ENCODE measurements around the gene RSPO3.

The RSPO3 gene

DNA sequence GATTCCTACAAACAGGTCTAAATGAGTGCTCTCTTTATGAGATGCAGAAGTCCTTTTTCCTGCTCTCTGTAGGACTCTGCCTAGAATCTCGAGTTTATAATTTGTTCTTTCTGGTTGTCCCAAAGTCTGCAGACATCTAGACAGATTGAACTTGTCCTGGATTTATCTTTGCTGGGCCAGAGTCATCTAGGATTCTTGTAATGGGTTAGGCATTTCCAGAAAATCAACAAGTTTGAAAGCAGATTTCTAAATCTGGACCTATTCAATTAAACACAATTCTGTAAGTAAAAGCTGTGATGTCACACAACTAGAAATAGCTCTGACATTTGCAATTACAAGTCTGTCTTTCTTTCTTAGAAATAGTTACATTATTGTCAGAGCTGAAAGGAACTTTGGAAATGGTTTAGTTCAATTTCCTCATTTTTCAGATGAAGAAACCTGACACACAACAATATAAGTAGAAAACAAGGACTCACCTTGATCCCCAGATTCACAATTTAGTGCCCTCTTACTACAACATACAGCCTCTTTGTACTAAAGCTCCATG is 4.2 kb upstream of the RSPO3 start:
- peak; percentile 19 to 33 for DNase-seq

DNA sequence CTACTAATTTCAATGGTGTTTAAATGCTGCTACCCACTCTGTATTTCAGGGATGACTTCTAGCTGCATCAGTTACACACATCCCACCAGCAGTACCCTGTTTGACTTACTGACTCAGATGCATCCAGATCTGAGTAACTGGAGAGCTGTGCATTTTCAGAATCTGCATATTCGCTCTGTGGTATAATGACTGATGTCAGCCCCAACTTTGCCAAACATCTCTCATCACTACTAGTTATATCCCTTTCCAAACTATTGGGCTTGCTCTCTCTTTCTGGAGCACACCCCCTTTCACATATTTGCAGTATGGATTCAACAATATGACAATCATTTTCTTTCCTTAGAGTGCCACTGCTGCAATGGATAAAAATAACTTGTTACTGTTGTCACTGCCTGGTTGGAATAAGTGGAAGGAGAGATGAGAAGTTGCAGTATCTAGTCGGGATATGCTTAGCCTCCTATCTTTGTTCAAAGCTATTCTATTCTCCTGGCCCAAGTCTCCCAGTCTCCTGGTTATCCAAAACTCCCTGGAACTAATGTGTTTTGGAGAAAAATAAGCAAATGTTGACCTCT is 3.3 kb upstream of the RSPO3 start:
- DNase-seq = no peak

DNA sequence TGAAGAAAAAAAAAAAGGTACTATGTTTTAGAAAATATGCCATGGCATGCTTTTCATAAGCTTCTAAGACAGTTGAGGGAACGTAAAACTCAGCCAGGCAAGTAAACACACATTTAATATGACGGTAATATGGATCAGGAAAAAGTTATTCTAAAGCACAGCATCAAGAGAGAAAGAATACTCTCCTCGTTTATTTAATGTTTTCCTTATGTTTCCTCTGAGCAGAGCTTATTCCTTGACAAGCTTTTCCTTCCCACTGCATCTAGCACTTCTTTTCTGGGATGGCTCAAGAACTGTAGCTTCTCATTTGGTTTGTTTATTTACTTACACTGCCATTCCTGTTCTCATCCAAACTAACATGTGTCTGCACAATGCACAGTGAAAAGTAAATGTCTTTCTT is 2.7 kb upstream of the RSPO3 start:
- no peak for DNase-seq

DNA sequence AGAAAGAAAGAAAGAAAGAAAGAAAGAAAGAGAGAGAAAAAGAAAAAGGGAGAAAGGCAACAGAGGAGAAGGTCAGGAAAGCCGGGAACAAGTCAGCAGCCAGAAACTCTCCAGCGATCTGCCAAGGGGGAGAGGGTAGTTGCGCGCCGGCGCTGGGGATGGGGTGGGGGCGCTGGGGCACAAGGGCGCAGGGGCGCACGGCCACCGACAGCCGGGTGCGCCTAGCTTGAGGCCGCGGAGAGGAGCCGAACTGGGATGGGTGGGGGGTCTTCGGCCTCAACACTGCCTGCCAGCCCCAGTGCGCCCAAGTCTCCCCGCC is 533 bp upstream of the RSPO3 start:
- no peak for DNase-seq

DNA sequence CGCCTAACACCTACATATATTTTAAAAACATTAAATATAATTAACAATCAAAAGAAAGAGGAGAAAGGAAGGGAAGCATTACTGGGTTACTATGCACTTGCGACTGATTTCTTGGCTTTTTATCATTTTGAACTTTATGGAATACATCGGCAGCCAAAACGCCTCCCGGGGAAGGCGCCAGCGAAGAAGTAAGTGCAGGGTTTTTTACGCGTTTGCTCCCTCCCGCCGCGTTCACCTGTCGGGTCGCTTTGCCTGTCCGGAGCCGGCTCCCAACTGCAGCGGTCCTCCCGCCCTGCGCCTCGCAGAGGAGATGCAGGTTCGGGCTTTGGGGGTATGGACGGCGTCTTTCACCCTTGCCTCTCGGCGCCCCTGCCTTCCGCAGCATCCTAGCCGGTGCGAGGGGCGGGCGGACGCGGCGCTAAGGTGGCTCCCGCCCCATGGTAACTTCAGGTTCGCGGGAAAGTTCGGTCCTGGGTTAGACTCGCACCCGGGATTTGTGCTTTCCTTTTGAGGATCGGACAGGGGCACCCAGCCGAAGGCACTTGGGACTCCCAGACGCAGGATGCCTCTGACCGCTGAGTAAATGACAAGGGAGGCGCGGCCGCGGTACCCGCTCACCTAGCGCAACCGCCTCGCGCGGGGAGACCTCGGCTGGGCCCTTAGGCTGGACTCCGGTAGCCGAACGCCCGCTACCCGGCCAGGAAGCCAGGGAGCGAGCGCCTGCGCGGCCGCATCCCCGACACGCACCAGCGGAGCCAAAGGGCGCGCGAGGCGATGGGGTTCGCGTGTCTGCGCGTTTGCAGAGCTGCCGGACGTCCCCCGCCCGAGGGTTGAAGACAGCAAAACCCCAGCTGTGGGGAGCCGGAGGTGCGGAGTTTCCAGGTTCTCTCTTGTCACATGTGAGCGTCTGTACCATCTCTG is 891 bp downstream of the RSPO3 start:
- no peak for DNase-seq

DNA sequence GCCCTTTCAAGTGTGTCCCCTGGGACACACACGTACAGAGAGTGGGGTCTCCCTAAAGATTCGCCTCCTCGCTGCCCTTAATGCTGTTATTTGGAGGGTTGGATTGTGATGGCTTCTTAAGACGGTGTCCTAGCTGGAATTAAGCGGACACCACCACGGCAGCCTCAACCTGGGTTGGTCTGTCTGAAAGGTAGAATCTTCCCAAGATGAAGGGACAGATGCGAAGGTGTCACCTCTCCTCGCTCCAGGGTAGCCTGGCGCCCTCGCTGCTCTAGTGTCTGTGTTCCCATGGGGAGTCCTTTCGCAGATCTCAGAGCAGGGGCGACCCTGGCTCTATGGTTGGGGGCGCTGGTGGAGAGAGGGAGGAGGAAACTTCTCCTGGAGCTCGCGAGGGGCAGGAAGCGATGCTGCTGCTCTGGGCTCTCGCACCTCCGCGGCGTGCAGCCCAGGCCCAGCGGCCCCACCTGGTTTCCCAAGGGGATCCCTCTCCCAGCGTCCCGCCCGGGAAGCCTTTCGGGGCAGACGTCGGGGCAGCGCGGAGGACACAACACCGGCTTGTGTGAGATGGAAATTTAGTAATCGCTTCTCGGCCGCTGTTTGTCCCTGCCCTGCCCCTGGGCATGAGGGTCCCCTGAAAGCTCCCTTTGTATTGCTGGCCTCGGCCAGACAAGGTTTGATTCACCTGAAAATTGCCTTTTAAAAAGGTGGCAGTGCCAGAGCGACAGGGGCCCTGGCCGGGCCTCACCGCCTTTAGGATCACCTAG is 1.7 kb downstream of the RSPO3 start:
- DNase-seq = no peak

DNA sequence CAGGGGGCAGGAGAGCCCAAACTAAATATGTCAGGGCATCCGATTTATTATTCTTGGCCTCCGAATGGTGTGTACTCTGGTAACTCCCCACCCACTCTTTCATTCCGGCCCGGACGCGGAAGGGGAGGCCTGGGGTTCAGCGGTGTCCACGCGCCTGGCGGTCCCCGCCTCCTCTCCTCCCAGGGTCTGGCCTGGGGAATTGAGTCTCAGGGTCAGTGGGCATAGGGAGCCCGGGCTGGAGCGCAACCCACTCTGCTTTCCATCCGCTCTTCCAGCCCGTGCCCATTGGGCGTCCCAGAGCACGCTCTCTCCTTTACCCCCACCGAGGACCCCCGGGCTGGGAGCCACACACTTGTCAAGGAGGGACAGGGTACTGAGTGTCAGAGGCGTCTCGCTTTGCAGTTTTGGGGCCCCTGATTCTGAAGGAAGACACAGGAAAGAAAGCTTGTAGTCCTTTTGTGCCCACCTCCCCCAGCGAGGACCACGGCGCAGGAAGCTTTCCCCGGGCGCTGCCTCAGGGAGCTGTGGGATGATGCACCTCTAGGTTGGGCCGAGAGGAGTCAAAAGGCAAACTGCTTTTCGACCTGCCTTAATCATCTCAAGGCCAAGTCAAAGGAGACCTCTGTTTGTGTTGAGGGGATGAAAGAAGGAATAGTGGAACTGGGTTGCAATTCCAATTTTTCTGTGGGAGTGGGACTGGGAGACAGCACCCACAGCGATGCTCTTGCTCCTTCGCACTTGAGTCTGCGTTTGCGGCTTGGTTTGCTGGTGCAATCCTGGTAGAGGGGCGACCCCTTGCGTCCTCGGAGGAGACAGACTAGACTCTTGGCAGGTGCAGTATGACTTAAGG is 2.5 kb downstream of the RSPO3 start:
- peak; percentile 60 to 72 for DNase-seq

DNA sequence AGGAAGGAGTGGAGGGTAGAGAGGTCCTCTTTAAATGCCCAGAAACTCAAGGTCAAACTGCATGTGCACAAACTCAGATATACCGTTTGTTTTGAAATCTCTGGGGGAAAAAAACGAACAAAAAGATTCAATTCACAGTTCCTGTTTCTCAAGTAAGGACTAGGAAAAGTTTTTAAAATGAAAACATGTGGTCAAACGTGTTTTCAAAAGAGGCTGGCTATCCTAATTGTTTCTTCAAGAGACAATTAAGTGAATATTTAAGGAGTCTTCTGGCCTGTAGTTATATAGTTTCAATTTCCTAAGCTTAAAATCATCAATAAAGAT is 3.1 kb downstream of the RSPO3 start:
- no peak for DNase-seq

DNA sequence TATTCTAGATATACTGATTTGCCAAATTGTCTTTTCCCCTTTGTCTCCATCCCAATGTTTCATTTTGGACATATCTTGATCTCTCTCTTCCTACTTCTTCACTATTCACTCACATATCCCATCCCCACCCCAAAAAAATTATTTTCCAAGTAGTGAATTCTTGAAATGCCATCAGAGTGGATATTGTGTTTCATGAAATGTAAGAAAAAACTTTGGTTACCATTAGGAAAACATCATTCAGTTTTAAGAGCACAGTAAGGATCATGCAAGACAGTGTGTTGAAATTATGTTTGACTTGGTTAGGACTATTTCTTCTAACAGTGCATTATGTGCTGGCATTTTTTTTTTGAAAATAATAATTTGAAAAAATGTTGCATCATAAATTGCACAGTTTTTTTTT is 5.7 kb downstream of the RSPO3 start:
- DNase-seq = no peak

DNA sequence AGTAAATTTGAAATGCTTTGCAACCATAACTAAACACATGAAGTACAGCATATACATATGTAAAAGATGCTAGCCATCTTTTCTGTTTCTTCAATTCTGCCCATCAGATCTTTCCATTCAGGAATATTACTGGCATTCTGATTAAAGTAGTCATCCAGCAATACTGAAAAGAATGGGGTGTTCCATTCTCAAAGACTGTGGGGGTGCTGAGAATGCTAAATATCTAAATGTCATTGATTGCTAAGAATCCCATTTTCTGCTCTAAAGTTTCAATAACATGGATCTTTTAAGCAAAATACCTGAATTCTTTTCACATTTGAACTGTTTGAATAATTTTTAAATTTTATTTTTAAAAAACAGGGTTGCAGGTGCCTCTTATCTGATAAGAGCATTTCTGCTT is 6.2 kb downstream of the RSPO3 start:
- DNase-seq = no peak

DNA sequence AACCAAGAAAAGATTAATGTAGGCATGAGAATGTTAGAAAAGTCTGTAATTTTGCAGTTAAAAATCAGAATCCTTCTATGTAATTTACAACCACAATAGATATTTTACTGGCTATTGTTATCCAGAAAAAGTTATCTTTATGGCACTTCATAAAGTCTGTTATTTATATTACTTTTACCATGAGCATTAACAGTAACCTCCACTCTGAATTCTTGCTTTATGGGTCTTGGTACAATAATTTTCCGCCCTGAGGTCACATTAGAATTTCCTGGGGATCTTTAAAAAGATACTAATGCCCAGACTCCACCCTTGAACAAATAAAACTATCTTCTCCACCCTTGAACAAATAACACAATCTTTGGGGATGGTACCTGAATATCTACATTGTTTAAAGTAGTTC is 9.6 kb downstream of the RSPO3 start:
- no peak for DNase-seq

DNA sequence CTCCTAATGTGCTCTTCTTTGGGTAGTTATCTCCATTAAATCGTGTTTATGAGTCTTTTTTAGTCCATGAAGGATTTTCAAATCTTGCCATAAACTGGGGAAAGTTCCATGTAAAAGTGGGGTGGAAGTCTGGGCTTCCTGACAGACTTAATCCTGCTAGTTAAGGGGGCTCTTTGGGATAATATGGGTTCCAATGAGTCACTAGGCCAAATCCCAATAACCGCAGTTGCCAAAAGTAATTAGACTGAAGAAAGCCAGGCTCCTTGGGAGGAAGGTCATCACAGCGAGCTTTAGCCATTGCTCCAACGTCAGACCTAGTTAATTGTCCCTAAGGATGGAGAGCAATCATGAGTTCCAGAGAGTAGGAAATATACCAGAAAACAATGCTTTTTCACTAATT is 10.8 kb downstream of the RSPO3 start:
- DNase-seq = no peak

DNA sequence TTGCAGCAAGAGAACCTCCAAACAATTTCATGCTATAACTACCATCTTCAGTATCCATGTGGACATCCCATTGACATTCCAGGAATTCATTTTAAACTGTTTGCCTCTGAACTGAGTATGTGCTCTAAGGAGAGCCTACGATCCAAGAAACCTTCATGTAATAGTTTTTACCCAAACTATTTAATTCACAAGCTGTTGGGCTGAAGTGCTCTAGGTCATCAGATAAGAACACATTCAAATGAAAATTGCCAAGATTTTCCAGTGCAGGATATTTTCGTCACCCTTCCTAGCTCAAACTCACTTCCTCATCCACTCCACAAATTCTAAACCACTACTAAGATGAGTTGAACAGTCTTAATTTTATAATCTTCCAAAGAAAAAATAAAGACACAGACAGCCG is 12.8 kb downstream of the RSPO3 start:
- no peak for DNase-seq

DNA sequence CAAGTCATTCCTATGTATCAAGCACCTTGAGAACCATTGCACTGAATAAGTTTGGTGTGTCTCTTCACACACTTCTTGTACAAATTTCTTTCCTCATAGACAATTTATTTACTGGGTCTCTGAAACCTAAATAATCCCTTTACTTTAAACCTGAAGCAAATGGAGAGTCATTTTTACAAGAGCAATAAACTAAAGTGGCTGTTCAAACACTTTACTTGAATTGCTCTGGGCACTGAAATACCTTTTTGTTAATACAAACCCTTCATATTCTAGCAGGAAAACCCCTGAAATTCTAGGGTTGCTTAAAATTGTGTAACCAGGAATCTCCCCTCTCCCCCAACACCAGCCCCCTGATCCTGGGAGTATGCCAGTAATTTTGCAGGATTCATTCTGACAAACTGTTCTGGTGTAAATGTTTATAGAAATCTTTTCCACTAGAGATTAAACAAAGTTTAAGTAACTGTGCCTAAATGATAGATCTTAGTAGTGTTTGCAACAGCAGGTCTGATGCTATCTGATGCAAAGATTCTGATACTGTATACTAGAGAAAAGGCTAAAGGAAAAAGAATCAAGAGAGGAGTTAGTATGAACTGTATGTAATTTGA is 13.4 kb downstream of the RSPO3 start:
- no peak for DNase-seq

DNA sequence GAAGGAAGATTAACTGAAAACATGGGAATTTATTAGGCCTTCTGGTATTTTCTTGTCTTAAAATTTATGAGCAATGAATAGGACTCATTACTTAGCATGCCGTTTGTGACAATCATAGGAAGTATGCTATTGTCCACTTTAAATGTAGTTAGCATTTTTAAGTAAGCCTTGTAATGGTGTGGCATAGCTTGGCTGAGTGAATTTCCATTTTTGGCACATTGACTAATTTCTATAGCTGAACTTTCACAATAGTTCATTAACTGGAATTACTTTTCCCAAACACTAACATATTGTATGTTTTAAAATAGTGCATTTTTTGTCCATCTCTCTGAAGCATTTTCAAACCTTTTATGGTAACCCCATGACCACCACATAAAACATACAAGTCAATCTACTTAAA is 15.7 kb downstream of the RSPO3 start:
- DNase-seq = no peak

DNA sequence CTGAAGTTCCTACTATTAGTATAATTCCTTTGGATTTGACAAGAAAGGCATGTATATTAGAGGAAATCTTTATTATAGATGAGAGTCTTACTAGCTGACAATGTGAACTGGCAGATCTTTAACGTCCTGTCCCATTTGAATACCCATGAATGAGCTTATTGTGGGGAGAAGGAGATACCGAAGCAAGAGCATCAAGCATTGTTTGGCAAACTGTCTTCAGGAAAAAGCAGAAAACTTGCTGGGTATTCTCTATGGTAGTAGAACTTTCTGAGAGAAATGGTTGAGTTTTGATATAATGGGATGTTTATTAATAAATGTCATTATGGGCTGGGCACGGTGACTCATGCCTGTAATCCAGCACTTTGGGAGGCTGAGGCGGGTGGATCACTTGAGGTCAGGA is 18.3 kb downstream of the RSPO3 start:
- DNase-seq = no peak

DNA sequence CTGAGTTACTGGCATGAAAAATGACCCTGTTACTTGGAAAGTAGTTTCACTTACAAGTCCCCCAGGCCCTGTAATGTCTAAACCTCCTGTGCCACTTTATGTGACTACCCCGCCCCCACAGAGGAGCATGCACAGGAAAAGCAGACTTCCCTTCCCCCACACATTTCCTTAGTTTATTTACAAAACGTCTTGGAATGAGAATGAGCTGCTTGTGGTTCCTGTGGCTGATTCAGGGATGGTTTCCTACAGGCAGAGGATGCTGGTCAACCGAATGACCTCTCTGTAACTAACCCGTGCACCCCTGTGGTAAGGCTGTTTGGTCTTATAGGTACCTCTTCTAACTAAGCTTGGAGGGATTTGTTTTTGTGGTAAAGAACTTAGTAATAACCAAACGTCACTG is 28.5 kb downstream of the RSPO3 start:
- DNase-seq = no peak

DNA sequence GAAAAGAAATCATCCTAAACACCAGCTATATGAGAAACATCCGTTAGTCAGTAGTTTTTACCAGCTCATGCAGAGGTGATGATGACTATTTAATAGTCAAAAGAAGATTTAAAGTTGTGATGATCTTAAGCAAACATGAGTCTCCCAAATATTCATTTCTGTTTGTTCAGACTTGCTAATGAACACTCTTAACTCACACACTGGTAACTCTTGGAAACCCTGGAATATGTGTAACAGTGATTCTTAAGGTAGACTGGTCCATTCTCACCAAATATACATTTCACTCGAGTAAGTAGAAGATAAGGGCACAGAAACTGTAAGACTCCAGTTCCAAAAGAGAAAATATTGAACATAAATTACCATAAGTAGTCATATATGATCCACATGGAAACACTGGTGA is 29.1 kb downstream of the RSPO3 start:
- DNase-seq = no peak

DNA sequence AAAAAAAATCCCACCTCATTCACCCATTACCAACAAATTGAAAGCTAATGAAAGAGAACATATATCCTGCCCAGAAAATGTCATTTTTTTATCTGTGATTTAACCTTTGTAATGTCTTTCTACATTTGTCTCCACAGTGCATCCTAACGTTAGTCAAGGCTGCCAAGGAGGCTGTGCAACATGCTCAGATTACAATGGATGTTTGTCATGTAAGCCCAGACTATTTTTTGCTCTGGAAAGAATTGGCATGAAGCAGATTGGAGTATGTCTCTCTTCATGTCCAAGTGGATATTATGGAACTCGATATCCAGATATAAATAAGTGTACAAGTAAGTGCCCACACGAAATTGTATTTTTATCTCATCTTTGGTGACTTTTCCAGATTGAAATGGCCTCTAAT is 30.0 kb downstream of the RSPO3 start:
- DNase-seq = no peak

DNA sequence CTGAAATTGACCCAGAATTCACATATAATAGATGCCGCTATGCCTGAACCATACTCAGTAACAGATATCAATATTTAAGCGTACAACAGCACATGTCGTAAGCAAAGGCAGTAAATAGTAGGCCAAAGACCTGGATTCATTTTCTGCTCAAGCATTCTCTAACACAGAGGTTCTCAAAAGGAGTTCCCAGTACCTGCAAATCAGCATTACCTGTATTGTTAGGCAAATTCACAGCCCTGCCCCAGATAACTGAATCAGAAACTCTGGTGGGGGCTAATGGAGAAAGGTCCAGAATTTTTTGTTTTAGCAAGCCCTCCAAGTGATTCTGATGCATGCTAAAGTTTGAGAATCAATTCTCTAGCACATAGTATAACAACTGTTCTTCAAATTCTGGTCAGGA is 36.0 kb downstream of the RSPO3 start:
- no peak for DNase-seq

DNA sequence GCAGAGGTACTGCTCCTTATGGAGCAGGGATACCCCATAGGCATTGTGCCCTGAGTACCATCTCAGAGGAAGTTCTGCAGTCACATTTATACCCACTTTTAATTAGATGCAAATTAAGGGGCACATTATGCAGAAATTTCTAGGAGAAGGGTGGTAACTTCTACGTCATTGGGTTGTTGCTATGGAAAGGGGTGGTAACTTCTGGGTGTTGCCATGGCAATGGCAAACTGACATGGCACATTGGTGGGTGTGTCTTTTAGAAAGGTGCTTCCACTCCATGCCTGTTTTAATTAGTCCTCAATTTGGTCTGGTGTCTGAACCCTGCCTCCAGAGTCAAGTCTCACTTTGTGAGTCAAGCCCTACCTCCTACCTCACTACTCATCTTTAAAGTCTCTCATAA is 42.0 kb downstream of the RSPO3 start:
- DNase-seq = no peak

DNA sequence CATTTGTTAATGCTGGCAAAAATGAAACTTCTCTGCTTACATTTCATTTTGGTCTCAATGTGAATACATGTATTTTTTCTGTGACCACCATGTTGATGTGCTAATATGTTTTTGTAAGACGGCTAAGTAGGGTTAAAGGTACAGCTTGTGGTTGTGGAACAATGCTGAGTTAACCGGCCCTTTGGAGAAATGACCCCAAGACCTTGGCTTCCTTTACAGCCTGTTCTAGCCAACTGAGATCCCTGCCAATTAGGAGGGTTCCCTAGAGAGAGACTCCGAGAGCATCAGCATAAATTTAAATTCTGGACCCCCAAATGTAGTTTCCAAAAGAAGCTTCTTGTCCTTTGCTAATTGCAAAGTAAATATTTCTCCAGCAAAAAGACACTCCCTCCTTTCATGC is 44.4 kb downstream of the RSPO3 start:
- DNase-seq = no peak

DNA sequence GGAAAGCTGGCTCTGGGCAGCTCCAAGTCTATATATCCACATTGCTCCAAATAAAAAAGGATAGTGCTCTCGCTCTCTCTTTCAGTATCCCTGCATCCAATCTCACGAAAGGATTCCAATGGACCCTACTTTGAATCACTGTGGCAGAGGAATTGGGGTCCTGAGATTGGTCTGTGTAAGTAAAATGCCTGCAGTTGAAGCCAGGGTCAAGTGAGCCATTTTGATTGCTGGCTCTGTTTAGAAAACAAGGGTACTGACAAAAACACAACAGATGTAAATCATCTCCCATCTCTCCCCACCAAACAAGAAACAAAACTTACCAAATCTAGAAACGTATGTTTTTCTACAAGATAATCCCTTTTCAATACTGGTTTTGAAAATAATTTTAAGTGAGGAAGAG is 45.6 kb downstream of the RSPO3 start:
- no peak for DNase-seq

All from inflammatory macrophage treated with lipopolysaccharide for 1 hour (primary cell).